ENCODE results near the gene CIRBP. TPM values are rescaled to one million over a fixed set of nuclear protein-coding genes. Genes with fewer than 3 reads are reported as not detected.

The CIRBP gene
- total RNA-seq, 1 donor from 2014 or later, result 192 TPM

DNA sequence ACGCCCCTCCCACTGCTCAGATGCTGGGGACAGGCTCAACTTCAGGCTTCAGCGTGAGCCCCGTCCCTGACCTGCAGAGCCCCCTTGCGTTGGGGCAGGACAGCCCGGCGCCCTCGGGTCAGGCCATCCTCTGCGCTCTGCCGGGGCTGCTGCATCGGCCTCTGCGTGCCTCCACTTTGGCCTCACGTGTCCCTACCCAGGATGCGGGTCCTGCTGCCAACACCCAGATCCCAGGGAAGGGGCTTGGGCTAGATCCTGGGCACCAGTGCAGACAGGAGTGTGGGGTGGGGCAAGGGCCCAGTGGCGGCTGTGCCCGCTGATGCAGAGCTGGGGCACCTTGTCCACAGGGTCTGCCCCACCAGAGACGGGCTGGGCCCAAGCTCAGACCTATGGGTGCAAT, 44.3 kb upstream of the CIRBP start:
- H3K27ac ChIP-seq, result no peak overlapping the region
- H3K36me3 ChIP-seq, result peaks cover 0 to 56% of the 10 kb centered on the region in 2 donors
- H3K4me3 ChIP-seq, result no peak overlapping the region
- no peak for DNase-seq (ENCODE audit: extremely low spot score in 2 of 2)
- no peaks in the 10 kb centered on the region for H3K27me3 ChIP-seq
- TF ChIP-seq CTCF (IDR thresholded peaks at IDR 0.05) (no peak), POLR2A (IDR thresholded peaks at IDR 0.05) (no peak), POLR2AphosphoS5 (IDR thresholded peaks at IDR 0.05; ENCODE audit: insufficient read depth in 1 of 2, low read depth in 1 of 2) (no peak)
- no peaks in the 10 kb centered on the region for H3K4me1 ChIP-seq
- intact Hi-C loops (cut with DNase I), result no loop called here
- H3K9me3 ChIP-seq, result no peaks in the 10 kb centered on the region

- no peaks in the 10 kb centered on the region for H3K27me3 ChIP-seq
- intact Hi-C loops (cut with DNase I), result no loop called here
- H3K27ac ChIP-seq, result no peak overlapping the region
- H3K9me3 ChIP-seq, result no peaks in the 10 kb centered on the region
- TF ChIP-seq POLR2A (IDR thresholded peaks at IDR 0.05) (no peak), CTCF (IDR thresholded peaks at IDR 0.05) (no peak), POLR2AphosphoS5 (IDR thresholded peaks at IDR 0.05; ENCODE audit: insufficient read depth in 1 of 2, low read depth in 1 of 2) (no peak)
- no peak for DNase-seq (ENCODE audit: extremely low spot score in 2 of 2)
- H3K4me3 ChIP-seq, result no peak overlapping the region
- H3K4me1 ChIP-seq, result no peaks in the 10 kb centered on the region
- peaks cover 0 to 52% of the 10 kb centered on the region in 2 donors for H3K36me3 ChIP-seq
These were observed 43.5 kb upstream of the CIRBP start for GRCh38 chr19:1225440-1226226.

- H3K27me3 ChIP-seq, result no peaks in the 10 kb centered on the region
- peaks cover 0 to 46% of the 10 kb centered on the region in 2 donors for H3K36me3 ChIP-seq
- no peaks in the 10 kb centered on the region for H3K4me1 ChIP-seq
- no peak for DNase-seq (ENCODE audit: extremely low spot score in 2 of 2)
- no peak overlapping the region for H3K27ac ChIP-seq
- H3K9me3 ChIP-seq, result no peaks in the 10 kb centered on the region
- no peak overlapping the region for H3K4me3 ChIP-seq
- intact Hi-C loops (cut with DNase I), result no loop called here
- TF ChIP-seq POLR2A (IDR thresholded peaks at IDR 0.05) (no peak), CTCF (IDR thresholded peaks at IDR 0.05) (no peak), POLR2AphosphoS5 (IDR thresholded peaks at IDR 0.05; ENCODE audit: insufficient read depth in 1 of 2, low read depth in 1 of 2) (no peak)
These were observed 43.0 kb upstream of the CIRBP start for GRCh38 chr19:1226227-1226518.

GRCh38 chr19:1226522-1227303, 42.4 kb upstream of the CIRBP start:
- no peak overlapping the region for H3K4me3 ChIP-seq
- no peaks in the 10 kb centered on the region for H3K27me3 ChIP-seq
- TF ChIP-seq POLR2A (IDR thresholded peaks at IDR 0.05) (no peak), POLR2AphosphoS5 (IDR thresholded peaks at IDR 0.05; ENCODE audit: insufficient read depth in 1 of 2, low read depth in 1 of 2) (no peak), CTCF (IDR thresholded peaks at IDR 0.05) (no peak)
- no peaks in the 10 kb centered on the region for H3K9me3 ChIP-seq
- no peak for DNase-seq (ENCODE audit: extremely low spot score in 2 of 2)
- peaks cover 0 to 42% of the 10 kb centered on the region in 2 donors for H3K36me3 ChIP-seq
- H3K27ac ChIP-seq, result no peak overlapping the region
- intact Hi-C loops (cut with DNase I), result no loop called here
- peaks cover 2% of the 10 kb centered on the region for H3K4me1 ChIP-seq

Measured in vagina (tissue), 2 donors.